Measurements from ENCODE around the gene TRAPPC12. TPM values are rescaled to one million over a fixed set of nuclear protein-coding genes. Genes with fewer than 3 reads are reported as not detected.

The TRAPPC12 gene
- total RNA-seq, 2 donors from 2014 or later, result 98.2 to 103 TPM

GRCh38 chr2:3409627-3410170 is 30.2 kb downstream of the TRAPPC12 start:
- Histone ChIP-seq H3K27me3 (ENCODE audit: control insufficient read depth, insufficient read depth, low read length, poor library complexity, severe bottlenecking) (no peaks in the 10 kb centered on the region), H3K36me3 (ENCODE audit: control insufficient read depth, insufficient read depth, low read length) (peaks cover 37% of the 10 kb centered on the region), H3K27ac (ENCODE audit: low read depth, low read length) (no peak overlapping the region), H3K9ac (ENCODE audit: extremely low read depth, low read length, poor library complexity, severe bottlenecking) (no peak overlapping the region), H3K4me1 (ENCODE audit: control insufficient read depth, insufficient read depth, low read length) (peaks cover 4% of the 10 kb centered on the region), H3K4me3 (ENCODE audit: low read length) (no peak overlapping the region), H3K9me3 (ENCODE audit: control insufficient read depth, low read length) (no peaks in the 10 kb centered on the region)
- Mint-ChIP-seq H3K4me3 (no peak overlapping the region), H3K36me3 (ENCODE audit: low read depth) (peaks cover 51% of the 10 kb centered on the region), H3K27ac (no peak overlapping the region), H3K4me1 (peaks cover 12% of the 10 kb centered on the region), H3K9me3 (no peaks in the 10 kb centered on the region), H3K27me3 (ENCODE audit: insufficient read depth) (no peaks in the 10 kb centered on the region)
- 60 to 96% methylated on average over 1 to 12 of the region's 12 CpGs for WGBS, 2 experiments (ENCODE audit: insufficient coverage in 1 of 2, insufficient read length in 1 of 2)
- TF ChIP-seq, protein P1, sequence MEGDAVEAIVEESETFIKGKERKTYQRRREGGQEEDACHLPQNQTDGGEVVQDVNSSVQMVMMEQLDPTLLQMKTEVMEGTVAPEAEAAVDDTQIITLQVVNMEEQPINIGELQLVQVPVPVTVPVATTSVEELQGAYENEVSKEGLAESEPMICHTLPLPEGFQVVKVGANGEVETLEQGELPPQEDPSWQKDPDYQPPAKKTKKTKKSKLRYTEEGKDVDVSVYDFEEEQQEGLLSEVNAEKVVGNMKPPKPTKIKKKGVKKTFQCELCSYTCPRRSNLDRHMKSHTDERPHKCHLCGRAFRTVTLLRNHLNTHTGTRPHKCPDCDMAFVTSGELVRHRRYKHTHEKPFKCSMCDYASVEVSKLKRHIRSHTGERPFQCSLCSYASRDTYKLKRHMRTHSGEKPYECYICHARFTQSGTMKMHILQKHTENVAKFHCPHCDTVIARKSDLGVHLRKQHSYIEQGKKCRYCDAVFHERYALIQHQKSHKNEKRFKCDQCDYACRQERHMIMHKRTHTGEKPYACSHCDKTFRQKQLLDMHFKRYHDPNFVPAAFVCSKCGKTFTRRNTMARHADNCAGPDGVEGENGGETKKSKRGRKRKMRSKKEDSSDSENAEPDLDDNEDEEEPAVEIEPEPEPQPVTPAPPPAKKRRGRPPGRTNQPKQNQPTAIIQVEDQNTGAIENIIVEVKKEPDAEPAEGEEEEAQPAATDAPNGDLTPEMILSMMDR (conservative IDR thresholded peaks at IDR 0.05), result no peak
- DNase-seq, result no peak

DNA sequence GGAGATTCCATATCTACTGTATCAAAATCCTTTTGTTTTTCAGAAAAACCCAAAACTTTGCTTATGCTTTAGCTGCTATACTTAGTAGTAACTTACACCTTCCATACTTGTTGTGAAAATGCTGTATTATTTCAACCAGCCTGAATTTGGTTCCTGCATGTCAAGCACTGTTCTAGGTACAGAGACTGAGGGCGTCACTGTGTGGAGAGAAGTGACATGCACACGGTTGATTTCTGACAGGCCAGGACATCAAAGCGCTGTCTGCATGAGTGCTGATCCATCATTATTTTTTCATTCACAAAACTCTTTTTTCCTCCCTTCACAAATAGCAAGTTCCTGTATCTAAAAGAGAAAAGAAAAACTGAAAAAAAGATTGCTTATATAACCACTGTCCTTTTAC is 31.6 kb downstream of the TRAPPC12 start:
- Mint-ChIP-seq H3K4me1 (peaks cover 11% of the 10 kb centered on the region), H3K9me3 (no peaks in the 10 kb centered on the region), H3K27ac (no peak overlapping the region), H3K36me3 (ENCODE audit: low read depth) (peaks cover 62% of the 10 kb centered on the region), H3K4me3 (no peak overlapping the region), H3K27me3 (ENCODE audit: insufficient read depth) (no peaks in the 10 kb centered on the region)
- no peaks in the 10 kb centered on the region for H3K9me3 ChIP-seq (ENCODE audit: control insufficient read depth, low read length)
- 95 to 100% methylated on average over 1 to 3 of the region's 3 CpGs for WGBS, 2 experiments (ENCODE audit: insufficient coverage in 1 of 2, insufficient read length in 1 of 2)
- no peak for DNase-seq
- TF ChIP-seq, protein P1 (conservative IDR thresholded peaks at IDR 0.05), result no peak
- no peak overlapping the region for H3K9ac ChIP-seq (ENCODE audit: extremely low read depth, low read length, poor library complexity, severe bottlenecking)
- no peak overlapping the region for H3K4me3 ChIP-seq (ENCODE audit: low read length)
- peaks cover 4% of the 10 kb centered on the region for H3K4me1 ChIP-seq (ENCODE audit: control insufficient read depth, insufficient read depth, low read length)
- H3K27ac ChIP-seq (ENCODE audit: low read depth, low read length), result no peak overlapping the region
- peaks cover 38% of the 10 kb centered on the region for H3K36me3 ChIP-seq (ENCODE audit: control insufficient read depth, insufficient read depth, low read length)
- no peaks in the 10 kb centered on the region for H3K27me3 ChIP-seq (ENCODE audit: control insufficient read depth, insufficient read depth, low read length, poor library complexity, severe bottlenecking)

- TF ChIP-seq, protein P1 (conservative IDR thresholded peaks at IDR 0.05), result no peak
- no peak overlapping the region for H3K4me3 Mint-ChIP-seq
- peak overlapping the region; percentile 33 for H3K27ac Mint-ChIP-seq
- no peak overlapping the region for H3K4me3 ChIP-seq (ENCODE audit: low read length)
- H3K9me3 Mint-ChIP-seq, result no peaks in the 10 kb centered on the region
- DNase-seq, result no peak
- peaks cover 4% of the 10 kb centered on the region for H3K4me1 ChIP-seq (ENCODE audit: control insufficient read depth, insufficient read depth, low read length)
- H3K36me3 ChIP-seq (ENCODE audit: control insufficient read depth, insufficient read depth, low read length), result peaks cover 22% of the 10 kb centered on the region
- no peaks in the 10 kb centered on the region for H3K9me3 ChIP-seq (ENCODE audit: control insufficient read depth, low read length)
- no peak overlapping the region for H3K9ac ChIP-seq (ENCODE audit: extremely low read depth, low read length, poor library complexity, severe bottlenecking)
- no peaks in the 10 kb centered on the region for H3K27me3 Mint-ChIP-seq (ENCODE audit: insufficient read depth)
- WGBS, 2 experiments (ENCODE audit: insufficient coverage in 1 of 2, insufficient read length in 1 of 2), result 87 to 100% methylated on average over 3 to 4 of the region's 4 CpGs
- no peak overlapping the region for H3K27ac ChIP-seq (ENCODE audit: low read depth, low read length)
- H3K27me3 ChIP-seq (ENCODE audit: control insufficient read depth, insufficient read depth, low read length, poor library complexity, severe bottlenecking), result no peaks in the 10 kb centered on the region
- peaks cover 11% of the 10 kb centered on the region for H3K4me1 Mint-ChIP-seq
- peaks cover 58% of the 10 kb centered on the region for H3K36me3 Mint-ChIP-seq (ENCODE audit: low read depth)
Measured at GRCh38 chr2:3413697-3414096, 34.2 kb downstream of the TRAPPC12 start.
